HG03432 (cell line): ENCODE data around the gene TRIO.

Experiments
- ATAC-seq: cut with Tn5 transposase; IDR thresholded peaks from one replicate; pipeline ENCODE4 v1.9.1; 2021; ENCODE audit warnings: mild to moderate bottlenecking, moderate library complexity; ENCODE audit not compliant: unreplicated experiment

TRIO gene

GRCh38 chr5:14343376-14343775, 200.2 kb downstream of the TRIO start:
- no peak for ATAC-seq

GRCh38 chr5:14347522-14347921, 204.4 kb downstream of the TRIO start:
- ATAC-seq, result no peak

- ATAC-seq, result no peak
Measured at GRCh38 chr5:14348142-14348541, 205.0 kb downstream of the TRIO start.

- ATAC-seq, result no peak
Measured at GRCh38 chr5:14349029-14349428, 205.9 kb downstream of the TRIO start.

GRCh38 chr5:14351086-14351661, 208.0 kb downstream of the TRIO start:
- ATAC-seq, result no peak

- peak; percentile 91 for ATAC-seq
Measured at GRCh38 chr5:14351845-14352712, 208.9 kb downstream of the TRIO start.

- no peak for ATAC-seq
Measured at GRCh38 chr5:14353726-14354474, 210.8 kb downstream of the TRIO start.

- no peak for ATAC-seq
Measured at GRCh38 chr5:14355391-14355790, 212.2 kb downstream of the TRIO start.

- no peak for ATAC-seq
Measured at GRCh38 chr5:14356305-14356704, 213.2 kb downstream of the TRIO start.

- ATAC-seq, result no peak
Measured at GRCh38 chr5:14357441-14357840, 214.3 kb downstream of the TRIO start.

GRCh38 chr5:14357851-14358250, 214.7 kb downstream of the TRIO start:
- no peak for ATAC-seq

- ATAC-seq, result no peak
Measured at GRCh38 chr5:14358536-14358935, 215.4 kb downstream of the TRIO start.

GRCh38 chr5:14359069-14360043, 216.2 kb downstream of the TRIO start:
- ATAC-seq, result no peak

GRCh38 chr5:14362491-14362890, 219.3 kb downstream of the TRIO start:
- ATAC-seq, result no peak

- ATAC-seq, result no peak
Measured at GRCh38 chr5:14364096-14364495, 221.0 kb downstream of the TRIO start.

- ATAC-seq, result no peak
Measured at GRCh38 chr5:14364576-14365472, 221.7 kb downstream of the TRIO start.

- no peak for ATAC-seq
Measured at GRCh38 chr5:14365831-14366430, 222.8 kb downstream of the TRIO start.

- ATAC-seq, result no peak
Measured at GRCh38 chr5:14366763-14367162, 223.6 kb downstream of the TRIO start.

- no peak for ATAC-seq
Measured at GRCh38 chr5:14367364-14367763, 224.2 kb downstream of the TRIO start.
